Erythroblast (primary cell): ENCODE data around the gene PRPH.

Source experiments
- GATA1 ChIP-seq: IDR thresholded peaks from 2 replicates; pipeline ENCODE4 v1.6.1; 2011; ENCODE audit warnings: low read depth, mild to moderate bottlenecking, control low read depth, low read length, moderate library complexity
- POLR2A ChIP-seq: IDR thresholded peaks from 2 replicates; pipeline ENCODE4 v1.6.1; 2011; ENCODE audit warnings: mild to moderate bottlenecking, low read length

DNA sequence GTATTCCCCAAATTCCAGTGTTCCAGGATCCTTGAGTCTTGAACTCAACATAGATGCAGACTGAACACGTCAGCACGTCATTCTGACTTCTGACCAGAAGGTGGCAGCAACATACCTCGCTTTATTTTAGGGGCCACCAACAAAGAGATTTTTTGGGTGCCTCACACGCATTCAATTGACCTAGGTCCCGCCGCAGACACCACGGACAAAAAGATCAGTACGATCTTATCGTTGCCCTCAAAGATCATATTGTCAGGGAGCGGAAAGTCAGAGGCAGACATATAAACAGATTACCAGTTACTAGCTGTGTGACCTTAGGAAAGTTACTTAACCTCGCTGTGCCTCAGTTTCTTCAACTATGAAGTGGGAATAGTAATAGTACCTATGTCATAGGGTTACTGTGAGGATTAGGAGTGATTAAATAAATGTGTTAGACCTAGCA, 6.5 kb upstream of the PRPH start:
- TF ChIP-seq POLR2A = no peak
- no peak for TF ChIP-seq GATA1
